Thymus (tissue), 11 donors: ENCODE measurements around the gene TOM1L1. TPM values are rescaled to one million over a fixed set of nuclear protein-coding genes. Genes with fewer than 3 reads are reported as not detected.

ENCODE experiments used
- DNase-seq, 9 donors: peaks; one replicate each; pipeline ENCODE4 v3.0.0-alpha.2; 2013; ENCODE audit warnings: low spot score in 9 of 9, low read depth in 6 of 9, missing footprints in 1 of 9
- H3K27ac ChIP-seq, 2 donors: one replicate each; pipeline ENCODE4 v1.5.1; 2013; ENCODE audit warnings: control low read depth in 1 of 2, low read depth in 1 of 2, low read length in 1 of 2, mild to moderate bottlenecking in 1 of 2, moderate library complexity in 1 of 2
- H3K27me3 ChIP-seq, 2 donors: one replicate each; pipeline ENCODE4 v1.5.1; 2013; ENCODE audit warnings: low read length in 1 of 2; ENCODE audit not compliant: control insufficient read depth in 2 of 2, insufficient read depth in 1 of 2
- H3K36me3 ChIP-seq, 2 donors: one replicate each; pipeline ENCODE4 v1.5.1; 2013; ENCODE audit warnings: low read length in 1 of 2, mild to moderate bottlenecking in 1 of 2, moderate library complexity in 1 of 2; ENCODE audit not compliant: control insufficient read depth in 2 of 2, insufficient read depth in 2 of 2
- H3K4me1 ChIP-seq, 2 donors: one replicate each; pipeline ENCODE4 v1.5.1; 2013; ENCODE audit warnings: low read length in 2 of 2; ENCODE audit not compliant: control insufficient read depth in 2 of 2, insufficient read depth in 2 of 2
- H3K4me3 ChIP-seq, 2 donors: one replicate each; pipeline ENCODE4 v1.5.1; 2013; ENCODE audit warnings: low read length in 2 of 2, control low read depth in 1 of 2, mild to moderate bottlenecking in 1 of 2
- H3K9me3 ChIP-seq, 2 donors: one replicate each; pipeline ENCODE4 v1.5.1; 2013; ENCODE audit warnings: low read length in 1 of 2, mild to moderate bottlenecking in 1 of 2; ENCODE audit not compliant: control insufficient read depth in 2 of 2, insufficient read depth in 1 of 2
- WGBS: extraction: QIAGEN DNeasy Blood & Tissue Kit; methylation state at CpG from one replicate; pipeline ENCODE4 v1.1.7; 2013; 5-methylcytosine and 5-hydroxymethylcytosine counted together
- polyA plus RNA-seq: library from polyadenylated mRNA; stranded (reverse); fragments of 200-250 nt; gene quantifications from one replicate; pipeline ENCODE4 v1.2.3, GENCODE V29; 2013
- total RNA-seq: library from RNA; stranded (reverse); fragments of 120-200 nt; gene quantifications from one replicate; pipeline ENCODE4 v1.2.4, GENCODE V29; 2013
- donor health status: healthy.

Gene TOM1L1
- total and polyA plus RNA-seq, 2 donors, result 15.0 to 15.9 TPM

GRCh38 chr17:54888981-54889380 is 11.7 kb upstream of the TOM1L1 start:
- Histone ChIP-seq H3K27ac (no peak overlapping the region), H3K36me3 (no peaks in the 10 kb centered on the region), H3K27me3 (no peaks in the 10 kb centered on the region), H3K4me1 (no peaks in the 10 kb centered on the region), H3K9me3 (no peaks in the 10 kb centered on the region), H3K4me3 (no peak overlapping the region)
- 93% methylated on average over 7 of the region's 7 CpGs for WGBS
- DNase-seq, result no peak

- no peaks in the 10 kb centered on the region for H3K9me3 ChIP-seq
- 4% methylated on average over 1 of the region's 1 CpG for WGBS
- no peaks in the 10 kb centered on the region for H3K36me3 ChIP-seq
- no peaks in the 10 kb centered on the region for H3K4me1 ChIP-seq
- H3K4me3 ChIP-seq, result no peak overlapping the region
- no peak overlapping the region for H3K27ac ChIP-seq
- peak in 1 of 9 donors; percentile 18 for DNase-seq
- H3K27me3 ChIP-seq, result no peaks in the 10 kb centered on the region
Measured at GRCh38 chr17:54891176-54891821, 9.4 kb upstream of the TOM1L1 start.

- WGBS, result 100% methylated on average over 1 of the region's 1 CpG
- DNase-seq, result no peak
- H3K4me1 ChIP-seq, result no peaks in the 10 kb centered on the region
Measured at GRCh38 chr17:54892360-54892759, 8.3 kb upstream of the TOM1L1 start.

GRCh38 chr17:54898576-54898975 is 2.1 kb upstream of the TOM1L1 start:
- peaks cover 8 to 30% of the 10 kb centered on the region in 2 donors for H3K27me3 ChIP-seq
- DNase-seq, result no peak
- WGBS, result 68% methylated on average over 3 of the region's 3 CpGs
- H3K36me3 ChIP-seq, result no peaks in the 10 kb centered on the region
- no peak overlapping the region for H3K4me3 ChIP-seq
- peaks cover 4 to 8% of the 10 kb centered on the region in 2 donors for H3K4me1 ChIP-seq
- H3K27ac ChIP-seq, result no peak overlapping the region
- H3K9me3 ChIP-seq, result no peaks in the 10 kb centered on the region

More at GRCh38 chr17:54892360-54892759, 8.3 kb upstream of the TOM1L1 start:
- Histone ChIP-seq H3K36me3 (no peaks in the 10 kb centered on the region), H3K4me3 (no peak overlapping the region), H3K9me3 (no peaks in the 10 kb centered on the region), H3K27ac (no peak overlapping the region), H3K27me3 (no peaks in the 10 kb centered on the region)

- DNase-seq, result no peak
- WGBS, result 82% methylated on average over 3 of the region's 3 CpGs
- H3K9me3 ChIP-seq, result no peaks in the 10 kb centered on the region
- no peaks in the 10 kb centered on the region for H3K36me3 ChIP-seq
- H3K27ac ChIP-seq, result peak overlapping the region in 1 of 2 donors; percentile 76
- peaks cover 8 to 30% of the 10 kb centered on the region in 2 donors for H3K27me3 ChIP-seq
- H3K4me3 ChIP-seq, result no peak overlapping the region
- peaks cover 4 to 8% of the 10 kb centered on the region in 2 donors for H3K4me1 ChIP-seq
Measured at GRCh38 chr17:54899201-54899600, 1.5 kb upstream of the TOM1L1 start.

- H3K9me3 ChIP-seq, result no peaks in the 10 kb centered on the region
- no peaks in the 10 kb centered on the region for H3K36me3 ChIP-seq
- peaks cover 4 to 8% of the 10 kb centered on the region in 2 donors for H3K4me1 ChIP-seq
- H3K27me3 ChIP-seq, result peaks cover 8 to 30% of the 10 kb centered on the region in 2 donors
- peak overlapping the region in 1 of 2 donors; percentile 76 for H3K27ac ChIP-seq
- peak overlapping the region in 1 of 2 donors; percentile 29 for H3K4me3 ChIP-seq
- WGBS, result 12% methylated on average over 18 of the region's 18 CpGs
- peak in 1 of 9 donors; percentile 24 for DNase-seq
Measured at GRCh38 chr17:54899721-54900456, 763 bp upstream of the TOM1L1 start.

GRCh38 chr17:54901230-54901822 is 674 bp downstream of the TOM1L1 start:
- DNase-seq, result no peak
- no peaks in the 10 kb centered on the region for H3K9me3 ChIP-seq
- H3K36me3 ChIP-seq, result no peaks in the 10 kb centered on the region
- peak overlapping the region in 1 of 2 donors; percentile 26 for H3K4me3 ChIP-seq
- WGBS, result 80% methylated on average over 9 of the region's 9 CpGs
- no peak overlapping the region for H3K27ac ChIP-seq
- peaks cover 4 to 8% of the 10 kb centered on the region in 2 donors for H3K4me1 ChIP-seq
- H3K27me3 ChIP-seq, result peaks cover 8 to 30% of the 10 kb centered on the region in 2 donors

GRCh38 chr17:54902017-54902416 is 1.4 kb downstream of the TOM1L1 start:
- H3K27ac ChIP-seq, result no peak overlapping the region
- H3K9me3 ChIP-seq, result no peaks in the 10 kb centered on the region
- WGBS, result 97% methylated on average over 9 of the region's 9 CpGs
- peaks cover 8 to 30% of the 10 kb centered on the region in 2 donors for H3K27me3 ChIP-seq
- no peak for DNase-seq
- no peak overlapping the region for H3K4me3 ChIP-seq
- no peaks in the 10 kb centered on the region for H3K36me3 ChIP-seq
- H3K4me1 ChIP-seq, result peaks cover 4 to 8% of the 10 kb centered on the region in 2 donors

GRCh38 chr17:54902611-54903010 is 2.0 kb downstream of the TOM1L1 start:
- Histone ChIP-seq H3K4me3 (no peak overlapping the region), H3K9me3 (no peaks in the 10 kb centered on the region), H3K36me3 (no peaks in the 10 kb centered on the region), H3K27ac (no peak overlapping the region), H3K4me1 (peaks cover 4 to 8% of the 10 kb centered on the region in 2 donors), H3K27me3 (peaks cover 8 to 30% of the 10 kb centered on the region in 2 donors)
- no peak for DNase-seq
- WGBS, result 96% methylated on average over 5 of the region's 5 CpGs
